ENCODE measurements around the gene CCR5. TPM values are rescaled to one million over a fixed set of nuclear protein-coding genes. Genes with fewer than 3 reads are reported as not detected.
"Not testable (repeated sequence)": the region's sequence is repeated elsewhere in the genome, so short reads cannot be mapped to it uniquely, and the experiment has no call there.

The CCR5 gene
- total RNA-seq, 1 donor from 2014 or later = under 0.01 TPM

- FAIRE-seq (no peak), DNase-seq (ENCODE audit: low spot score in 2 of 2) (no peak)
Measured at GRCh38 chr3:46381625-46382024, 10.9 kb downstream of the CCR5 start.

- no peak for FAIRE-seq
- DNase-seq (ENCODE audit: low spot score in 2 of 2) = no peak
Measured at GRCh38 chr3:46383211-46383950, 12.6 kb downstream of the CCR5 start.

GRCh38 chr3:46383951-46384330 lies 13.2 kb downstream of the CCR5 start:
- no peak for FAIRE-seq
- no peak for DNase-seq (ENCODE audit: low spot score in 2 of 2)

GRCh38 chr3:46386205-46386604 lies 15.5 kb downstream of the CCR5 start:
- DNase-seq (ENCODE audit: low spot score in 2 of 2) = no peak
- FAIRE-seq = no peak

GRCh38 chr3:46388847-46389246 lies 18.1 kb downstream of the CCR5 start:
- not testable (repeated sequence) for FAIRE-seq; DNase-seq (ENCODE audit: low spot score in 2 of 2)

GRCh38 chr3:46389306-46389705 lies 18.6 kb downstream of the CCR5 start:
- no peak for FAIRE-seq

GRCh38 chr3:46391526-46391925 lies 20.8 kb downstream of the CCR5 start:
- FAIRE-seq; DNase-seq (ENCODE audit: low spot score in 2 of 2): not testable (repeated sequence)

More at GRCh38 chr3:46389306-46389705, 18.6 kb downstream of the CCR5 start:
- DNase-seq (ENCODE audit: low spot score in 2 of 2) = no peak

- DNase-seq (ENCODE audit: low spot score in 2 of 2) (no peak), FAIRE-seq (no peak)
Measured at GRCh38 chr3:46393011-46393410, 22.3 kb downstream of the CCR5 start.

- FAIRE-seq (no peak), DNase-seq (ENCODE audit: low spot score in 2 of 2) (no peak)
Measured at GRCh38 chr3:46393554-46394434, 23.0 kb downstream of the CCR5 start.

- no peak for DNase-seq (ENCODE audit: low spot score in 2 of 2)
Measured at GRCh38 chr3:46395210-46395661, 24.5 kb downstream of the CCR5 start.

GRCh38 chr3:46395766-46396530 lies 25.2 kb downstream of the CCR5 start:
- DNase-seq (ENCODE audit: low spot score in 2 of 2) (no peak), FAIRE-seq (no peak)

More at GRCh38 chr3:46395210-46395661, 24.5 kb downstream of the CCR5 start:
- no peak for FAIRE-seq

GRCh38 chr3:46397111-46397510 lies 26.4 kb downstream of the CCR5 start:
- FAIRE-seq (no peak), DNase-seq (ENCODE audit: low spot score in 2 of 2) (no peak)

- no peak for DNase-seq (ENCODE audit: low spot score in 2 of 2)
- no peak for FAIRE-seq
Measured at GRCh38 chr3:46398186-46398955, 27.6 kb downstream of the CCR5 start.

- no peak for FAIRE-seq
Measured at GRCh38 chr3:46399098-46399497, 28.4 kb downstream of the CCR5 start.

GRCh38 chr3:46399557-46399956 lies 28.8 kb downstream of the CCR5 start:
- no peak for DNase-seq (ENCODE audit: low spot score in 2 of 2)
- FAIRE-seq = no peak

More at GRCh38 chr3:46399098-46399497, 28.4 kb downstream of the CCR5 start:
- no peak for DNase-seq (ENCODE audit: low spot score in 2 of 2)

- no peak for FAIRE-seq
- DNase-seq (ENCODE audit: low spot score in 2 of 2) = no peak
Measured at GRCh38 chr3:46400000-46400734, 29.4 kb downstream of the CCR5 start.

- no peak for FAIRE-seq
- no peak for DNase-seq (ENCODE audit: low spot score in 2 of 2)
Measured at GRCh38 chr3:46400846-46401245, 30.1 kb downstream of the CCR5 start.

GRCh38 chr3:46401579-46401978 lies 30.8 kb downstream of the CCR5 start:
- no peak for DNase-seq (ENCODE audit: low spot score in 2 of 2)
- no peak for FAIRE-seq

- not testable (repeated sequence) for DNase-seq (ENCODE audit: low spot score in 2 of 2); FAIRE-seq
Measured at GRCh38 chr3:46402902-46403301, 32.2 kb downstream of the CCR5 start.
